ENCODE results near the gene OTUB2.

- TF ChIP-seq POLR2A (IDR thresholded peaks at IDR 0.05) (no peak), CTCF (IDR thresholded peaks at IDR 0.05) (no peak)
Measured at GRCh38 chr14:93984987-93985410, 41.1 kb upstream of the OTUB2 start.

All from lower leg skin (tissue), 3 donors.